Measurements from ENCODE around the gene MARK4.

MARK4 gene

DNA sequence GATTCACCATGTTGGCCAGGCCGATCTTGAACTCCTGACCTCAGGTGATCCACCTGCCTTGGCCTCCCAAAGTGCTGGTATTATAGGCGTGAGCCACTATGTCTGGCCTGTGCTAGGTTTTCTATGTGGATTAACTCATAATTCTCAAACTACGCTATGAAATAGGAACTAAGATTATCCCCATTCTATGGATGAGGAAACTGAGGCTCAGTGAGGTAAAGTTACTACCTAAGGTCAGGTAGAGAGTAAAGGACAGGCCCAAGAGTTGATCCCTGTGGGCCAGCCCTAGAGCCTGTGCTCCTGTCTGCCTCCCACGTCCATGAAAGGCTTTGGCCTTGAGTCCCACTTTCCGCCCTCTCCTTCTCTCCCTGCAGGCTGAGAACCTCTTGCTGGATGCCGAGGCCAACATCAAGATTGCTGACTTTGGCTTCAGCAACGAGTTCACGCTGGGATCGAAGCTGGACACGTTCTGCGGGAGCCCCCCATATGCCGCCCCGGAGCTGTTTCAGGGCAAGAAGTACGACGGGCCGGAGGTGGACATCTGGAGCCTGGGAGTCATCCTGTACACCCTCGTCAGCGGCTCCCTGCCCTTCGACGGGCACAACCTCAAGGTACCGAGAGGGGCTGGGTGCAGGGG lies 20.1 kb downstream of the MARK4 start:
- no peak for DNase-seq (ENCODE audit: low read depth)
- no peak overlapping the region for H3K4me3 ChIP-seq (ENCODE audit: low read length)
- TF ChIP-seq, protein P1, sequence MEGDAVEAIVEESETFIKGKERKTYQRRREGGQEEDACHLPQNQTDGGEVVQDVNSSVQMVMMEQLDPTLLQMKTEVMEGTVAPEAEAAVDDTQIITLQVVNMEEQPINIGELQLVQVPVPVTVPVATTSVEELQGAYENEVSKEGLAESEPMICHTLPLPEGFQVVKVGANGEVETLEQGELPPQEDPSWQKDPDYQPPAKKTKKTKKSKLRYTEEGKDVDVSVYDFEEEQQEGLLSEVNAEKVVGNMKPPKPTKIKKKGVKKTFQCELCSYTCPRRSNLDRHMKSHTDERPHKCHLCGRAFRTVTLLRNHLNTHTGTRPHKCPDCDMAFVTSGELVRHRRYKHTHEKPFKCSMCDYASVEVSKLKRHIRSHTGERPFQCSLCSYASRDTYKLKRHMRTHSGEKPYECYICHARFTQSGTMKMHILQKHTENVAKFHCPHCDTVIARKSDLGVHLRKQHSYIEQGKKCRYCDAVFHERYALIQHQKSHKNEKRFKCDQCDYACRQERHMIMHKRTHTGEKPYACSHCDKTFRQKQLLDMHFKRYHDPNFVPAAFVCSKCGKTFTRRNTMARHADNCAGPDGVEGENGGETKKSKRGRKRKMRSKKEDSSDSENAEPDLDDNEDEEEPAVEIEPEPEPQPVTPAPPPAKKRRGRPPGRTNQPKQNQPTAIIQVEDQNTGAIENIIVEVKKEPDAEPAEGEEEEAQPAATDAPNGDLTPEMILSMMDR (conservative IDR thresholded peaks at IDR 0.05; ENCODE audit: low read depth, low read length), result no peak

DNA sequence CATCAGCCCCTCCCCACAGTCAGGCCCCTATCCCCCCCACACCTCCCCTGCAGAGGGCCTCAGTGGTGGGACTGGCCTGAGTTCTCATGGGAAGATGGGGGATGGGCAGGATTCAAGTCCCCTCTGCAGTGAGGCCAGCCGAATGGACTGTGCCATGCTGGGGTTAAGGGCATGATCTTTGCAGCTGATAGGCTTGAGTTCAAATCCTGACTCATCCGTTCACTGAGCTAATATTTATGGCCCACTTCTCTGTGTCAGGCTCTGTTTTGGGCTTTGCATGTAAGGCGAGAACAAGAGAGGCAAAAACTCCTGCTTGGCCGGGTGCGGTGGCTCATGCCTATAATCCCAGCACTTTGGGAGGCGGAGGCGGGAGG lies 20.7 kb downstream of the MARK4 start:
- DNase-seq (ENCODE audit: low read depth), result no peak
- H3K4me3 ChIP-seq (ENCODE audit: low read length), result no peak overlapping the region
- TF ChIP-seq, protein P1 (conservative IDR thresholded peaks at IDR 0.05; ENCODE audit: low read depth, low read length), result no peak

DNA sequence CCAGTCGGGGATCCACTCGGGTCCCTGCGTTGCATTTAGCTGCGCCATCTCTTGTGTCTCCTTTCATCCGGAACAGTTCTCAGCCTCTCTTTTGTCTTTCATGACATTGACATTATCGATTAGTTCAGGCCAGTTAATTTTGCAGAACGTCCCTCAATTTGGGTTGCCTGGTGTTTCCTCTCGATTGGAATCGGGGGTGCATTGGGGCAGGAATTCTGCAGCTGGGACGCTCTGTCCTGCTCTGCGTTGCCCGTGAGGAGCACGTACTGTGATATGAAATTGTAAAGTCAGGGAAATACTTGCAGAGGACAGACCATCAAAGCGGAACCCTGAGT lies 22.4 kb downstream of the MARK4 start:
- DNase-seq (ENCODE audit: low read depth), result no peak
- TF ChIP-seq, protein P1 (conservative IDR thresholded peaks at IDR 0.05; ENCODE audit: low read depth, low read length), result no peak
- H3K4me3 ChIP-seq (ENCODE audit: low read length), result no peak overlapping the region

DNA sequence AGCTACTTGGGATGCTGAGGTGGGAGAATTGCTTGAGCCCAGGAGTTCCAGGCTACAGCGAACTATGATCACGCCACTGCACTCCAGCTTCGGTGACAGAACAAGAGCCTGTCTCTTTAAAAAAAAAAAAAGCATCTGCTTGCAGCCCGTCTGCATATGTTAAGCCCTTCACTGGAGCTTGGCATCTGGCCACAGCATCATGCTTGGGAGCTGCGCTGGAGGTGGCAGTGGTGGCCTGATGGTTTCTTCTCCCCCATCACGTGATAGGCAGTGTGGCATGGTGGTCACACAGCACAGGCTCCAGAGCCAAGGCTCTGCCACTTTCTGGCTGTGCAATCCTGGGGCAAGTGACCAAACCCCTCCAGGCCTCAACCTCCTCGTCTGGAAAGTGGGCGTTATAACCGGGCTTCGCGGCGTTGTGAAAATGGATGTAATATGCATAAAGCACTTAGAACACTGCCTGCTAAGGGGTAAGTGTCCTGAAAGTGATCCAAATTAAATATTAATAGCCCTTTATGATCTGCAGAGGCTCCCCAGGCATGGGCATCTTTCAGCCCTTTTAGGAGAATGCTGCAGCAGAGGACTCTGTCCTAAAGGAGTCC lies 24.4 kb downstream of the MARK4 start:
- H3K4me3 ChIP-seq (ENCODE audit: low read length), result no peak overlapping the region
- DNase-seq (ENCODE audit: low read depth), result peak; percentile 53
- TF ChIP-seq, protein P1 (conservative IDR thresholded peaks at IDR 0.05; ENCODE audit: low read depth, low read length), result no peak

DNA sequence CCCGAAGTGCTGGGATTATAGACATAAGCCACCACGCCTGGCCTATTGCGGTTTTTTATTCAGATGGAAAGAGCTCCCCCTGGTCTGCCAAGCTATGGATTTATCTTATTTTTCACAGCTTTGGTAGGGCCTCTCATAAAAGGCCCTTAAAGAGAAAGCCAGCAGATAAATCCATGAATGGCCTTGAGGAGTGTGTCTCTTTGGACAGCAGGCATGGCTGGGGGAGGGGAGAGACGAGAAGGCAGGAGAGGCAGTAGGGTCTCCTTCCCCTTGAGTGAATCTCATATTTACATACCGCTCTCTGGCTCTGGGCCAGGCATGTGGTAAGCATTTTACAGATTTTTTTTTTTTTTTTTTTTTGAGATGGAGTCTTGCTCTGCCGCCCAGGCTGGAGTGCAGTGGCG lies 25.2 kb downstream of the MARK4 start:
- TF ChIP-seq, protein P1 (conservative IDR thresholded peaks at IDR 0.05; ENCODE audit: low read depth, low read length), result peak; percentile 28
- peak; percentile 68 for DNase-seq (ENCODE audit: low read depth)

DNA sequence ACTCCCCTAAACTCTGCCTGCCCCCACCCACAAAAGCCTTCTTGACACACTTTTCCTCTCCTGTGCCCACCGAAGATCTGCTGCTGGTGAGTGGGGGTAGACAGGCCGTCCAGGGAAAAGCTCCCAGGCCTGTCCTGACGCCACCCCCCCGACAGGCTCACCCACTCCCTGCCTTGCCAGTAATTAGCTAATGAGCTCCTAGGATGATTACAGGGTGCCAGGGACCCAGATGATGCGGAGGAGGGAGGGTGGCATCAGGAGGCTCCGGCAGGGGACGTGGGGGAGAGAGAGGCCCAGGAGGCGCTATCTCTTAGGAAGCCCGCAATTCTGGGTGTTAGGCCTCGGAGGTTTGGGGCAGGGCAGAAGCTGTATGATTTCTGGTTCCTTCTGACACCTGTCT lies 27.0 kb downstream of the MARK4 start:
- H3K4me3 ChIP-seq (ENCODE audit: low read length), result no peak overlapping the region
- DNase-seq (ENCODE audit: low read depth), result no peak
- TF ChIP-seq, protein P1 (conservative IDR thresholded peaks at IDR 0.05; ENCODE audit: low read depth, low read length), result no peak

More for the DNA sequence above, 25.2 kb downstream of the MARK4 start:
- no peak overlapping the region for H3K4me3 ChIP-seq (ENCODE audit: low read length)

DNA sequence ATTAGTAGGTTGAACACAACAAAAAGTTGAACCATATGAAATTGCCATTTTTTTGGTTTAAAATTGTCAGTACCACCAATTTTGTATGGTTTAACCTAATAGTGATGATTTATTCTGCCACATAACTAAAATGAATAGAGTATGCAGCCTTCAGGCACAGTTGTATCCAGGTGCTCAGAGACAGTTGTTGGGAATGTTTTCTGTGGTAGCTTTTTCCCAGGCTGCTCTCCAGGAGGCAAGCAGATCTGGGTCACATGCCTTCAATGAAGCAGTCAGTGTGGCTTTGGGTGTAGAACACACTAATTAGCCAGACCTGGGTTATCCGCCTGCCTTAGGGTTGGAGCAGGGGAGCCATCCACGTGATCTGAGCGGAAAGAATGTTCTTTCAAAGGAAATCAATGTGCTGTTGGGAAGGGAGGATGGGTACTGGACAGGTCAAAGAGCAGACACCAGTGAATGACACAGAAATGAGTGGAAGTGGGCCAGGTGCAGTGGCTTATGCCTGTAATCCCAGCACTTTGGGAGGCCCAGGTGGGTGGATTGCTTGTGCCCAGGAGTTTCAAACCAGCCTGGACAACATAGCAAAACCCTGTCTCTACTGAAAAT lies 28.6 kb downstream of the MARK4 start:
- DNase-seq (ENCODE audit: low read depth), result peak; percentile 39
- TF ChIP-seq, protein P1 (conservative IDR thresholded peaks at IDR 0.05; ENCODE audit: low read depth, low read length), result no peak
- H3K4me3 ChIP-seq (ENCODE audit: low read length), result no peak overlapping the region

Data from retinal pigment epithelial cell (primary cell).